Fibroblast of lung (primary cell): Measurements from ENCODE around the gene ATG5. TPM values are rescaled to one million over a fixed set of nuclear protein-coding genes. Genes with fewer than 3 reads are reported as not detected.

Experiments used
- DNase-seq, 2 donors: peaks; one replicate each; pipeline versions ENCODE4 v3.0.0 to v3.0.0-alpha.2; 2010; ENCODE audit warnings: low read depth in 2 of 2
- H2AFZ ChIP-seq: 2 replicates; pipeline ENCODE4 v1.5.1; 2012; ENCODE audit warnings: low read length, control low read depth, inconsistent platforms
- H3K27ac ChIP-seq: 2 replicates; pipeline ENCODE4 v1.5.1; 2011; ENCODE audit warnings: low read length, control low read depth; ENCODE audit not compliant: insufficient read depth
- H3K27me3 ChIP-seq: 2 replicates; pipeline ENCODE4 v1.5.1; 2011; ENCODE audit warnings: mild to moderate bottlenecking, low read length; ENCODE audit not compliant: control insufficient read depth, insufficient read depth
- H3K36me3 ChIP-seq: 2 replicates; pipeline ENCODE4 v1.5.1; 2011; ENCODE audit warnings: low read length; ENCODE audit not compliant: control insufficient read depth, insufficient read depth
- H3K4me1 ChIP-seq: 2 replicates; pipeline ENCODE4 v1.5.1; 2011; ENCODE audit warnings: low read length; ENCODE audit not compliant: control insufficient read depth, insufficient read depth; ENCODE audit errors: extremely low read depth
- H3K4me2 ChIP-seq: 2 replicates; pipeline ENCODE4 v1.5.1; 2011; ENCODE audit warnings: low read length, control low read depth; ENCODE audit not compliant: insufficient read depth; ENCODE audit errors: extremely low read depth
- H3K4me3 ChIP-seq, 4 experiments: fragments of 200-600 bp in 1 of 4; sonication (generic) in 1 of 4; replicated peaks in 1 of 4; 2 replicates each; pipeline ENCODE4 v1.5.1; 2011 to 2016; ENCODE audit warnings: low read length in 4 of 4, low read depth in 3 of 4, mild to moderate bottlenecking in 3 of 4, control low read depth in 2 of 4, inconsistent platforms in 1 of 4, mixed read lengths in 1 of 4; ENCODE audit not compliant: insufficient read depth in 1 of 4; ENCODE audit errors: control extremely low read depth in 1 of 4
- H3K79me2 ChIP-seq: 2 replicates; pipeline ENCODE4 v1.5.1; 2012; ENCODE audit warnings: mild to moderate bottlenecking, low read length, inconsistent platforms; ENCODE audit not compliant: control insufficient read depth, insufficient read depth
- H3K9ac ChIP-seq: 2 replicates; pipeline ENCODE4 v1.5.1; 2011; ENCODE audit warnings: mild to moderate bottlenecking, low read length, control low read depth; ENCODE audit not compliant: insufficient read depth
- H3K9me3 ChIP-seq: 2 replicates; pipeline ENCODE4 v1.5.1; 2012; ENCODE audit warnings: low read depth, low read length; ENCODE audit not compliant: control insufficient read depth, insufficient read depth
- H4K20me1 ChIP-seq: 2 replicates; pipeline ENCODE4 v1.5.1; 2011; ENCODE audit warnings: low read length; ENCODE audit not compliant: control insufficient read depth, insufficient read depth; ENCODE audit errors: extremely low read depth
- EZH2 ChIP-seq: IDR thresholded peaks from 2 replicates; pipeline ENCODE4 v1.5.1; 2012; ENCODE audit warnings: low read length, control low read depth, mild to moderate bottlenecking; ENCODE audit errors: missing control alignments
- polyA plus RNA-seq, 2 donors: library from polyadenylated mRNA; depleted of rRNA in 1 of 2; stranded (reverse) in 1 of 2; unstranded in 1 of 2; fragments of >200 nt; gene quantifications; 2 replicates each; pipeline ENCODE4 v1.2.1, GENCODE V29; 2011 to 2012; ENCODE audit warnings: missing spikeins in 1 of 2
- total RNA-seq: library from RNA; depleted of rRNA; stranded (reverse); fragments of >200 nt; gene quantifications from 2 replicates; pipeline ENCODE4 v1.2.1, GENCODE V29; 2014
- TF ChIP-seq, protein P1 (sequence below), 2 donors: IDR thresholded peaks in 1 of 2; conservative IDR thresholded peaks in 1 of 2; 1 replicate in 1 of 2; 2 replicates in 1 of 2; pipeline ENCODE4 v1.5.1; 2011 to 2012; ENCODE audit warnings: low read length in 2 of 2, control low read depth in 1 of 2, inconsistent platforms in 1 of 2, low read depth in 1 of 2, mild to moderate bottlenecking in 1 of 2

The ATG5 gene
- total and polyA plus RNA-seq, 2 donors (not counting 1 experiment from before 2014, with no cell fraction given): 38.6 to 64.7 TPM

- no peak overlapping the region for H3K27ac ChIP-seq
- no peak overlapping the region for H3K9ac ChIP-seq
- no peaks in the 10 kb centered on the region for H3K27me3 ChIP-seq
Measured at GRCh38 chr6:106281661-106282060, 43.9 kb downstream of the ATG5 start.

GRCh38 chr6:106281088-106281487 lies 44.5 kb downstream of the ATG5 start:
- DNase-seq: peak; percentile 21 to 55
- no peaks in the 10 kb centered on the region for H3K36me3 ChIP-seq
- peaks cover 3% of the 10 kb centered on the region for H3K79me2 ChIP-seq
- H3K9me3 ChIP-seq: no peaks in the 10 kb centered on the region
- TF ChIP-seq, protein P1, sequence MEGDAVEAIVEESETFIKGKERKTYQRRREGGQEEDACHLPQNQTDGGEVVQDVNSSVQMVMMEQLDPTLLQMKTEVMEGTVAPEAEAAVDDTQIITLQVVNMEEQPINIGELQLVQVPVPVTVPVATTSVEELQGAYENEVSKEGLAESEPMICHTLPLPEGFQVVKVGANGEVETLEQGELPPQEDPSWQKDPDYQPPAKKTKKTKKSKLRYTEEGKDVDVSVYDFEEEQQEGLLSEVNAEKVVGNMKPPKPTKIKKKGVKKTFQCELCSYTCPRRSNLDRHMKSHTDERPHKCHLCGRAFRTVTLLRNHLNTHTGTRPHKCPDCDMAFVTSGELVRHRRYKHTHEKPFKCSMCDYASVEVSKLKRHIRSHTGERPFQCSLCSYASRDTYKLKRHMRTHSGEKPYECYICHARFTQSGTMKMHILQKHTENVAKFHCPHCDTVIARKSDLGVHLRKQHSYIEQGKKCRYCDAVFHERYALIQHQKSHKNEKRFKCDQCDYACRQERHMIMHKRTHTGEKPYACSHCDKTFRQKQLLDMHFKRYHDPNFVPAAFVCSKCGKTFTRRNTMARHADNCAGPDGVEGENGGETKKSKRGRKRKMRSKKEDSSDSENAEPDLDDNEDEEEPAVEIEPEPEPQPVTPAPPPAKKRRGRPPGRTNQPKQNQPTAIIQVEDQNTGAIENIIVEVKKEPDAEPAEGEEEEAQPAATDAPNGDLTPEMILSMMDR (conservative IDR thresholded peaks at IDR 0.05 in 1 of 2, IDR thresholded peaks at IDR 0.05 in 1 of 2; ENCODE audit: low read depth in 1 of 2, low read length in 2 of 2): no peak
- H3K27me3 ChIP-seq: no peaks in the 10 kb centered on the region
- no peak overlapping the region for H3K9ac ChIP-seq
- no peak overlapping the region for H3K4me2 ChIP-seq
- no peak overlapping the region for H3K27ac ChIP-seq
- no peak overlapping the region for H3K4me3 ChIP-seq
- no peaks in the 10 kb centered on the region for H3K4me1 ChIP-seq
- H2AFZ ChIP-seq: no peak overlapping the region
- no peaks in the 10 kb centered on the region for H4K20me1 ChIP-seq

More at GRCh38 chr6:106281661-106282060, 43.9 kb downstream of the ATG5 start:
- no peaks in the 10 kb centered on the region for H3K9me3 ChIP-seq
- no peak for DNase-seq
- no peak overlapping the region for H3K4me2 ChIP-seq
- H3K4me1 ChIP-seq: no peaks in the 10 kb centered on the region
- H4K20me1 ChIP-seq: no peaks in the 10 kb centered on the region
- no peak overlapping the region for H2AFZ ChIP-seq
- no peak for TF ChIP-seq EZH2
- TF ChIP-seq, protein P1 (conservative IDR thresholded peaks at IDR 0.05 in 1 of 2, IDR thresholded peaks at IDR 0.05 in 1 of 2; ENCODE audit: low read depth in 1 of 2, low read length in 2 of 2): no peak
- no peak overlapping the region for H3K4me3 ChIP-seq
- H3K79me2 ChIP-seq: peaks cover 3% of the 10 kb centered on the region
- H3K36me3 ChIP-seq: no peaks in the 10 kb centered on the region

DNA sequence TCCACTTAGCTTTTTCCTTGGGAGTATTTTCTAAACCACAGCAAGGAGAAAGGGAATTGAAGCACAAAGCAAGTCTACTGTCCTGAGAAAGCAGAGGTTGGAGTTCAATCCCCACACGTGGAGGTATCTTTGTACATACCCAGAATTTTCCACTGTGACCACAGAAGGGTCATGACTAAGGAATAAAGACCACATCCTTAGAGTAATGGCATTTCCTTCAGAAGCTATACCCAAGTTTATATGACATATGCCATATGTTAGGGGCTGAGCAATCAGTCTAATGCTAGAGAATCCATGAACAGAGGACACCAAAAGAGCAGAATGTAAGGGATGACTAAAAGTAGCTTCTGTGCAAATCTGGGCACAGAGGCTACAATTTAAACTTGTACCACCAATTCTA lies 46.4 kb downstream of the ATG5 start:
- H3K4me3 ChIP-seq: no peak overlapping the region
- no peaks in the 10 kb centered on the region for H3K27me3 ChIP-seq
- no peaks in the 10 kb centered on the region for H3K36me3 ChIP-seq
- peak; percentile 17 to 80 for DNase-seq
- H3K4me1 ChIP-seq: peaks cover 2% of the 10 kb centered on the region
- H2AFZ ChIP-seq: no peak overlapping the region
- H3K27ac ChIP-seq: no peak overlapping the region
- no peaks in the 10 kb centered on the region for H3K79me2 ChIP-seq
- H4K20me1 ChIP-seq: no peaks in the 10 kb centered on the region
- TF ChIP-seq, protein P1 (conservative IDR thresholded peaks at IDR 0.05 in 1 of 2, IDR thresholded peaks at IDR 0.05 in 1 of 2; ENCODE audit: low read depth in 1 of 2, low read length in 2 of 2): no peak
- TF ChIP-seq EZH2: no peak
- H3K9me3 ChIP-seq: no peaks in the 10 kb centered on the region
- H3K4me2 ChIP-seq: no peak overlapping the region
- no peak overlapping the region for H3K9ac ChIP-seq
